OCI-LY1 (cell line): ENCODE results near the gene CDPF1.

Source experiments
- H2AFZ ChIP-seq: fragments of 200-600 bp; sonication (generic), shearing (Covaris generic); 2 replicates; pipeline ENCODE4 v1.6.0; 2014; ENCODE audit warnings: antibody characterized with exemption, mild to moderate bottlenecking, low read length
- H3F3A ChIP-seq: fragments of 200-600 bp; sonication (generic), shearing (Covaris generic); 2 replicates; pipeline ENCODE4 v1.6.0; 2014; ENCODE audit warnings: mild to moderate bottlenecking, antibody characterized with exemption, low read length, moderate library complexity; ENCODE audit not compliant: insufficient read depth
- H3K27ac ChIP-seq: fragments of 200-600 bp; sonication (generic); 2 replicates; pipeline ENCODE4 v1.5.1; 2014; ENCODE audit warnings: low read length, mixed run types, mild to moderate bottlenecking, low read depth; ENCODE audit not compliant: poor library complexity, severe bottlenecking
- H3K27me3 ChIP-seq: fragments of 200-600 bp; sonication (generic); 2 replicates; pipeline ENCODE4 v1.6.0; 2014; ENCODE audit warnings: antibody characterized with exemption, mild to moderate bottlenecking, low read length, moderate library complexity; ENCODE audit not compliant: insufficient read depth
- H3K36me3 ChIP-seq: fragments of 200-600 bp; sonication (generic); 2 replicates; pipeline ENCODE4 v1.6.1; 2014; ENCODE audit warnings: mild to moderate bottlenecking, antibody characterized with exemption, low read length, moderate library complexity, mixed read lengths; ENCODE audit not compliant: insufficient read depth
- H3K4me1 ChIP-seq: fragments of 200-600 bp; sonication (generic); 2 replicates; pipeline ENCODE4 v1.5.1; 2014; ENCODE audit warnings: mild to moderate bottlenecking, low read length, moderate library complexity; ENCODE audit not compliant: insufficient read depth, severe bottlenecking
- H3K4me2 ChIP-seq: fragments of 200-600 bp; sonication (generic), shearing (Covaris generic); 2 replicates; pipeline ENCODE4 v1.6.1; 2014; ENCODE audit warnings: low read length
- H3K4me3 ChIP-seq: fragments of 200-600 bp; sonication (generic); 2 replicates; pipeline ENCODE4 v1.5.1; 2014; ENCODE audit warnings: low read length, low read depth, mild to moderate bottlenecking, mixed read lengths; ENCODE audit not compliant: poor library complexity, severe bottlenecking
- H3K79me2 ChIP-seq: fragments of 200-600 bp; shearing (Covaris generic); 2 replicates; pipeline ENCODE4 v1.6.1; 2016; ENCODE audit warnings: mixed run types, low read length, mixed read lengths; ENCODE audit not compliant: insufficient read depth
- H3K9ac ChIP-seq: fragments of 200-600 bp; sonication (generic), shearing (Covaris generic); 2 replicates; pipeline ENCODE4 v1.6.1; 2014; ENCODE audit warnings: mild to moderate bottlenecking, low read length, mixed read lengths
- H3K9me2 ChIP-seq: fragments of 200-600 bp; sonication (generic), shearing (Covaris generic); 2 replicates; pipeline ENCODE4 v1.6.1; 2014; ENCODE audit warnings: low read depth, mild to moderate bottlenecking, low read length, mixed read lengths
- H3K9me3 ChIP-seq: fragments of 200-600 bp; shearing (Covaris generic); 2 replicates; pipeline ENCODE4 v1.6.1; 2014; ENCODE audit warnings: low read length, mixed read lengths
- H4K20me1 ChIP-seq: fragments of 200-600 bp; sonication (generic), shearing (Covaris generic); 2 replicates; pipeline ENCODE4 v1.6.0; 2016; ENCODE audit warnings: mild to moderate bottlenecking, low read length; ENCODE audit not compliant: insufficient read depth
- EZH2 ChIP-seq: fragments of 200-600 bp; sonication (generic), shearing (Covaris generic); IDR thresholded peaks from 2 replicates; pipeline ENCODE4 v1.8.0; 2017; ENCODE audit warnings: borderline replicate concordance, mixed run types, mild to moderate bottlenecking, antibody characterized with exemption, low read length, moderate library complexity, mixed read lengths
- TF ChIP-seq, protein P1 (sequence below): fragments of 200-600 bp; sonication (generic), shearing (Covaris generic); IDR thresholded peaks from 2 replicates; pipeline ENCODE4 v1.5.1; 2017; ENCODE audit warnings: mild to moderate bottlenecking, antibody characterized with exemption, low read length, moderate library complexity, mixed read lengths

Gene CDPF1

GRCh38 chr22:46296257-46297150, 46.4 kb upstream of the CDPF1 start, which contains the start of gene GTSE1:
Gene GTSE1 (plus strand): TSS chr22:46296870. CDS start chr22:46297401, 531 bp downstream.
- Histone ChIP-seq H3K4me3 (peak within 1 kb of the TSS; percentile 87), H3K4me2 (peak within 1 kb of the TSS; percentile 91), H3K27ac (peak within 1 kb of the TSS; percentile 72), H3K4me1 (peaks cover 45% of the 10 kb centered on the region), H3K9ac (peak within 1 kb of the TSS; percentile 86), H3K36me3 (peaks cover 30% of the 10 kb centered on the region), H3K79me2 (peaks cover 8% of the 10 kb centered on the region), H2AFZ (no peak within 1 kb of the TSS), H3F3A (no peaks in the 10 kb centered on the region), H3K9me2 (no peaks in the 10 kb centered on the region), H3K27me3 (no peaks in the 10 kb centered on the region), H3K9me3 (no peaks in the 10 kb centered on the region), H4K20me1 (no peaks in the 10 kb centered on the region)
- TF ChIP-seq, protein P1, sequence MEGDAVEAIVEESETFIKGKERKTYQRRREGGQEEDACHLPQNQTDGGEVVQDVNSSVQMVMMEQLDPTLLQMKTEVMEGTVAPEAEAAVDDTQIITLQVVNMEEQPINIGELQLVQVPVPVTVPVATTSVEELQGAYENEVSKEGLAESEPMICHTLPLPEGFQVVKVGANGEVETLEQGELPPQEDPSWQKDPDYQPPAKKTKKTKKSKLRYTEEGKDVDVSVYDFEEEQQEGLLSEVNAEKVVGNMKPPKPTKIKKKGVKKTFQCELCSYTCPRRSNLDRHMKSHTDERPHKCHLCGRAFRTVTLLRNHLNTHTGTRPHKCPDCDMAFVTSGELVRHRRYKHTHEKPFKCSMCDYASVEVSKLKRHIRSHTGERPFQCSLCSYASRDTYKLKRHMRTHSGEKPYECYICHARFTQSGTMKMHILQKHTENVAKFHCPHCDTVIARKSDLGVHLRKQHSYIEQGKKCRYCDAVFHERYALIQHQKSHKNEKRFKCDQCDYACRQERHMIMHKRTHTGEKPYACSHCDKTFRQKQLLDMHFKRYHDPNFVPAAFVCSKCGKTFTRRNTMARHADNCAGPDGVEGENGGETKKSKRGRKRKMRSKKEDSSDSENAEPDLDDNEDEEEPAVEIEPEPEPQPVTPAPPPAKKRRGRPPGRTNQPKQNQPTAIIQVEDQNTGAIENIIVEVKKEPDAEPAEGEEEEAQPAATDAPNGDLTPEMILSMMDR = peak; percentile 29; the same call in 1 of the 2 replicates
- TF ChIP-seq EZH2 = no peak

GRCh38 chr22:46295277-46295971, 45.3 kb upstream of the CDPF1 start:
- H3K9ac ChIP-seq = peak overlapping the region; percentile 79
- H3K36me3 ChIP-seq = peaks cover 22% of the 10 kb centered on the region
- H3K9me3 ChIP-seq = no peaks in the 10 kb centered on the region
- H3K27me3 ChIP-seq = no peaks in the 10 kb centered on the region
- no peak overlapping the region for H2AFZ ChIP-seq
- no peaks in the 10 kb centered on the region for H3F3A ChIP-seq
- H4K20me1 ChIP-seq = no peaks in the 10 kb centered on the region
- H3K4me2 ChIP-seq = peak overlapping the region; percentile 85
- H3K27ac ChIP-seq = peak overlapping the region; percentile 72
- H3K79me2 ChIP-seq = peaks cover 8% of the 10 kb centered on the region
- peak overlapping the region; percentile 87 for H3K4me3 ChIP-seq
- TF ChIP-seq, protein P1 = no peak
- TF ChIP-seq EZH2 = no peak
- no peaks in the 10 kb centered on the region for H3K9me2 ChIP-seq
- H3K4me1 ChIP-seq = peaks cover 45% of the 10 kb centered on the region

DNA sequence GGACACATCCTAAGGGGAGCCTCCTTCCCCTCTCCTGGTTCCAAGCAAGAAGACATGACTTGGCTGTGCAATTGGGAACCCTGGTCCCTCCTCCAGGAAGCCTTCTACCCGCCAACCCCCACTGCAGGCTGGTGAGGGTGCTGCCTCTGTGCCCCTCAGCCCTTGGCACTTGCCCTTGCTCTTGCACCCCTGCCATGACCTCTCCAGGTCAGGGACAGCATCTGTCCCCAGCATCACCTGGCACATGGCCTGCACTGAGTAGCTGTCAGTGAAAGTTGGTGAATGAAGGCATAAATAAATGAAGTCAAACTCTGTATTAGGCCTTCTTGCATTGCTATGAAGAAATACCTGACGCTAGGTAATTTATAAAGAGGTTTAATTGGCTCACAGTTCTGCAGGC, 44.7 kb upstream of the CDPF1 start:
- Histone ChIP-seq H4K20me1 (no peaks in the 10 kb centered on the region), H3K4me3 (no peak overlapping the region), H2AFZ (no peak overlapping the region), H3K4me1 (peaks cover 45% of the 10 kb centered on the region), H3F3A (no peaks in the 10 kb centered on the region), H3K79me2 (peaks cover 8% of the 10 kb centered on the region), H3K9ac (no peak overlapping the region), H3K4me2 (no peak overlapping the region), H3K9me3 (no peaks in the 10 kb centered on the region), H3K36me3 (peaks cover 17% of the 10 kb centered on the region), H3K27me3 (no peaks in the 10 kb centered on the region), H3K27ac (peak overlapping the region; percentile 72), H3K9me2 (no peaks in the 10 kb centered on the region)
- TF ChIP-seq, protein P1 = no peak
- TF ChIP-seq EZH2 = no peak
